HG03342 (cell line): Measurements from ENCODE around the gene MPRIP.

ENCODE experiments used
- ATAC-seq: cut with Tn5 transposase; IDR thresholded peaks from one replicate; pipeline ENCODE4 v1.9.1; 2021; ENCODE audit warnings: mild to moderate bottlenecking, moderate library complexity; ENCODE audit not compliant: unreplicated experiment

The MPRIP gene

GRCh38 chr17:17161121-17161520, 118.9 kb downstream of the MPRIP start:
- ATAC-seq, result no peak

DNA sequence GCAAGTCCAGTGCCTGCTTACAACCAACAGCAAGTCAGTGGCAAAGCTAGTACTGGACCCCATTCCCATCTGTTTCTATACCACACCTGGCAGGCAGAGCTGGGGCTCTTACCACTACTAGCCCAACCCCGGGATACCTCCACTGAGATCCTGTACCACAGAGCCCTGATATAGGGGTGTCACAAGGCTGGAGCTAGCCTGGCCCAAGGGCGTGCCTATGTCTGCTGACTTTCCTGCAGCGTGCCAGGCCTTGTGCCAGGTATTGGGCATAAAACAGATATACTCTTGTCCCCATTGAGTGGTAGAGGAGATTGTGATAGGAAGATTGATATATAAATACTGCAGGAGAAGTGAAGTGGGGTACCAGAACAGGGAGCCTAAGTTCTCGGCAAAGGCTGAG, 119.5 kb downstream of the MPRIP start:
- ATAC-seq, result no peak

- ATAC-seq, result no peak
Measured at GRCh38 chr17:17164156-17164555, 121.9 kb downstream of the MPRIP start.

DNA sequence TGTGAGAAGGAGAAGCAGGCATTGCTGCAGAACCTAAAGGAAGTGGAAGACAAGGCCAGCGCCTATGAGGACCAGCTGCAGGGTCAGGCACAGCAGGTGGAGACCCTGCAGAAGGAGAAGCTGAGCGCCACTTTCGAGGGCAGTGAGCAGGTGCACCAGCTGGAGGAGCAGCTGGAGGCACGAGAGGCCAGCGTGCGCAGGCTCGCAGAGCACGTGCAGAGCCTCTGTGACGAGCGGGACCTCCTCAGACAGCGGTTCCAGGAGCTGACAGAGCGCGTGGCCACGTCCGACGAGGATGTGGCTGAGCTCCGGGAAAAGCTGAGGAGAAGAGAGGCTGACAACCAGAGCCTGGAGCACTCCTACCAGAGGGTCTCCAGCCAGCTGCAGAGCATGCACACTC, 122.4 kb downstream of the MPRIP start:
- no peak for ATAC-seq

DNA sequence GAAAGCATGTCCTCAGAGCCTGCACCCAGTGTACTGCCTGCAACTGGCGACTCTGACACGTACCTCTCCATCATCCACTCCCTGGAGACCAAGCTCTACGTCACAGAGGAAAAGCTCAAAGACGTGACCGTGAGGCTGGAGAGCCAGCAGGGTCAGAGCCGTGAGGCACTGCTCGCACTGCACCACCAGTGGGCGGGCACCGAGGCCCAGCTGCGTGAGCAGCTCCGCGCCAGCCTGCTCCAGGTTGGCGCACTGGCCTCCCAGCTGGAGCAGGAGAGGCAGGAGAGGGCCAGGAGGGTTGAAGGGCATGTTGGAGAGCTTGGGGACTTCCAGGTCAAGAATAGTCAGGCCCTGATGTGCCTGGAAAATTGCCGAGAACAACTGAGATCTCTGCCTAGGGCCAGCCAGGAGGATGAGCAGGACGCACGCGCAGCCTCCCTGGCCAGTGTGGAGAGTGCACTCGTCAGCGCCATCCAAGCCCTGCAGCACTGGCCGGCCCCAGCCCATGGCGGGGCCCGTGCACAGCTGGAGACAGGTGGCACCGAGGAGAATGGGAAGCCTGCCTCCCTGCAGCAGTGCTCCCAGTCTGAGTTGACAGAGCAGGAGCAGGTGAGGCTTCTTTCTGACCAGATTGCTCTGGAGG, 123.5 kb downstream of the MPRIP start:
- ATAC-seq, result no peak

DNA sequence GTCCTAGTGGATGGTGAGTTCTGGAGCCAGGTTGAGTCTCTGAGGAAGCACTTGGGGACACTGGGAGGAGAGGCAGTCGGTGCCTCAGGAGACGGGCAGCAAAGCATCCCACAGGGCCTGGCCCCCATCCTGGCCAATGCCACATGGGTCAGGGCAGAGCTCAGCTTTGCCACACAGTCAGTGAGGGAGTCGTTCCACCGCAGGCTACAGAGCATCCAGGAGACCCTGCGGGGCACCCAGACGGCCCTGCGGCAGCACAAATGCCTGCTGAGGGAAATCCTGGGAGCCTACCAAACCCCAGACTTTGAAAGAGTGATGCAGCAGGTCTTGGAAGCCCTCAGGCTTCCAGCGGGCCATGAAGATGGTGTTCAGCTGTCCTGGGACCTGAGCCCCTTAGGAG, 124.2 kb downstream of the MPRIP start:
- ATAC-seq, result no peak

DNA sequence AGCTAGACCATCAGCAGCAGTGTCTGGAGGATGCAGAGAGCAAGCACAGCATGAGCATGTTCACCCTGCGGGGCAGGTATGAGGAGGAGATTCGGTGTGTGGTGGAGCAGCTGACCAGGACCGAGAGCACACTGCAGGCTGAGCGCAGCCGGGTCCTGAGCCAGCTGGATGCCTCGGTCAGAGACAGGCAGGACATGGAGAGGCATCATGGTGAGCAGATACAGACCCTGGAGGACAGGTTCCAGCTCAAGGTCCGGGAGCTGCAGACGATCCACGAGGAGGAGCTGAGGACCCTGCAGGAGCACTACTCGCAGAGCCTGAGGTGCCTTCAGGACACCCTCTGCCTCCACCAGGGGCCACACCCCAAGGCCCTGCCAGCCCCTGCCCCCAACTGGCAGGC, 125.1 kb downstream of the MPRIP start:
- ATAC-seq, result no peak

DNA sequence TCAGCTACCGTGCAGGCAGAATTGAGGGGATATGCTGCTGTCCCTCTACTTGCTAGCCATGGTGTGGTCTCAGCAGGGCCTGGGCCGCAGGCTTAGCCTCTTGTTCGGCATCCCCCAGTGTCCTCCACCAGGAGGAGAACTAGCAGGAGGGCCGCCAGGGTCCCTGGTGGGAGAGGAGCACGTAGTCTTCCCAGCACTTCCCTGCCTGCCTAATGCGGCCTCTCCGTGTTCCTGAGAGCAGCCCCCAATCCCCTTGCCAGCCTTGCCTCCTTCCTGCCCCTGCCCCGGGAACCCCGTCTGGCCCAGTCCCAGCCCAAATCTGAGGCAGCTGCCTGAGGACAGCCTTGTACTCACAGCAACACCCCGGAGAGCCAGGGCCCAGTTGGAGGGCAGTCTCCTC, 125.7 kb downstream of the MPRIP start:
- no peak for ATAC-seq

- ATAC-seq, result no peak
Measured at GRCh38 chr17:17168401-17168800, 126.1 kb downstream of the MPRIP start.

DNA sequence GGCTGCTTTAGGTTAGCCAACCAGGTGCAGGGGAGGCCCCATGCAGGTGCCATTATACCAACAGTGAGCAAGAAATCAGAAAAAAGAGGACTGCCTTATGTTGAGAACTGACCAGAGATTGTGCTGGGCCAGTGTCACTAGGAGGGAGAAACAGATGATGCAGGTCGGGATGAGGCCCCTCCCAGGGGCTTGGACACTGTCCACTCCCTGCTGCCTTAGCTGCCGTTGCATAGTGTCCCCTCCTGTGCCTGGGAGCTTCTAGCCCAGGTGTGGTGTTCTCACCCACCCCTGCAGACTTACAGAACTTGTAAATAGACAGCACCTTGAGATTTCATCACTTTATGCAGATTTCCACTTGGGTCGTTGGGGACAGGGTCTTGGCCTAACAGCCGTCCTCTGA, 127.1 kb downstream of the MPRIP start:
- ATAC-seq, result no peak

DNA sequence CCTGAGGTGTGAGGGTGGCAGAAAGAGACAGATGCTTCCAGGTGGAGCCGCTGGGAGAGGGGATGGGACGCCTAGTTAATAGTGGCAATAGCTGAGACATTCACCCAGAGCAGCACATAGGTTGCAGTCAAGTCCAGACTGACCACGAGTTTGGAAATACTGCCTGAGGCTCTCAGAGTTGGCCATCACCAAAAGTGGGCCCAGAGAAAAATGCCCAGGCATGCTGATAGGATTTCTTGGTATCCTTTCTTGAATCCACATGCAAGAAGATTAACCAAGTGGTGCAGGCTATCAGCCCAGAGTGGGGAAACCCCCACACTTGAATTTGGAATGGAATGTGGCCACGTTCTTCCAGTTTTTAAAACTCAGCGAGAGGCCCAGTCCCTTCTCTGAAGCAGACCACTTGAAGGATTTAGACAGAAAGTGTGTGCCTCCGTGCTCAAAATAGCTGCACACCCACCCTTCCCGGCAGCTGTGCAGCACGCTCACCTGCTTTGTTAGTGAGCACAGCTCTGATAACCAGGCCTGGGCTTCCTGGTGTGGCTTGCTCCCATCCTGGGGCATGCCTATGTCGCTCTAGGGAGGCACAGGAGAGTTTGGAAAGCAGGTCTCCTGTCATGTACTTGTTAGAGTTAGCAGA, 128.2 kb downstream of the MPRIP start:
- ATAC-seq, result no peak

- ATAC-seq, result no peak
Measured at GRCh38 chr17:17171186-17171585, 128.9 kb downstream of the MPRIP start.

DNA sequence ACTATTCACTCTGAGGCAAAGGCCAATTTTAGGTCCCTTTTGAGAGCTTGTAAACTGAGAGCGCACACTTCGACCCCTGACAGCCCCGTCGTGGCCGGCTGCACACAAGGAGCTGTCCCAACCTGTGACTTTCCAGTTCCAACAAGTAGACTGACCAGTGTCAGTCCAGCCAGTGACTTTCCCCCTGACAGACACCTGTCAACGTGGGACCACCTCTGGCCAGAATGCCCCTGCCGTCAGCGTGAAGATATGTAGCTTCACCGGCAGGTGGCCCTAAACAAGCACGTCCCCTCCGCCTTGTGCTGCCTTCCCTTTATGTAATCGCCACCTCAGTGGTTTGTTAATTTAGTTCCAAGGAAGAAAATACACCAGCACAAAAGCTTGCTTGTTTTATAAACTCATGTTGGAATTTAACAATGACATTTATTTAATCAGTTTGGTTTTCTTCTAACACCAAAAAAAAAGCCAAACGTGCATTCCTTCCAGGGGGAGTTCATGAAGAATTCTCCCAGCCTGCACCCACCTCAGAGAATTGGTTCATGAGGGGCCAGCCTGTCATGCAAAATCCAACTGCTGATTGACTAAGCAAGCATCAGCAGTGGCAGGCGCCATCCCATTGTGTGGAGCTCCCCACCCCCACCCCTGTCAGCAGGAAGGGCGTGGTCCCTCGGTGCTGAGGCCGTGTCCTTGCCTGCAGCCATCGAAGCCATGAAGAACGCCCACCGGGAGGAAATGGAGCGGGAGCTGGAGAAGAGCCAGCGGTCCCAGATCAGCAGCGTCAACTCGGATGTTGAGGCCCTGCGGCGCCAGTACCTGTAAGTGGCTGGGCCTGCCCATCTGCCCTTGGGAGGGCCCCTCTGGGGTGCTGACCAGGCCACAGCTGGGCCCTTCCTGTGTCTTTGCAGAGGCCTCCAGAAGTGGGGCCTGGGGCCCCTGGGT, 130.0 kb downstream of the MPRIP start:
- no peak for ATAC-seq

GRCh38 chr17:17172990-17173389, 130.7 kb downstream of the MPRIP start:
- no peak for ATAC-seq

DNA sequence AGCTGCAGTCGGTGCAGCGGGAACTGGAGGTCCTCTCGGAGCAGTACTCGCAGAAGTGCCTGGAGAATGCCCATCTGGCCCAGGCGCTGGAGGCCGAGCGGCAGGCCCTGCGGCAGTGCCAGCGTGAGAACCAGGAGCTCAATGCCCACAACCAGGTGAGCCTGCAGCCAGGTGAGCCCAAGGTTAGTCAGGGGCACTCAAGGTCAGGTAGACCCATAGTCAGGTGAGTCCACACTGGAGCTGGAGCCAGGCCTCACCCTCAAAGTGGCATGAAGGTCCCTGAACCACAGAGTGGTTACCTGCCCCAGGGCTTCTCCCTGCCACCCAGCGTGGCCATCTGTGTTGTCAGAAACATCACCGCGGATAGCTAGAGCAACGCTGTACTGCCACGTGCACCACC, 131.7 kb downstream of the MPRIP start:
- ATAC-seq, result no peak

DNA sequence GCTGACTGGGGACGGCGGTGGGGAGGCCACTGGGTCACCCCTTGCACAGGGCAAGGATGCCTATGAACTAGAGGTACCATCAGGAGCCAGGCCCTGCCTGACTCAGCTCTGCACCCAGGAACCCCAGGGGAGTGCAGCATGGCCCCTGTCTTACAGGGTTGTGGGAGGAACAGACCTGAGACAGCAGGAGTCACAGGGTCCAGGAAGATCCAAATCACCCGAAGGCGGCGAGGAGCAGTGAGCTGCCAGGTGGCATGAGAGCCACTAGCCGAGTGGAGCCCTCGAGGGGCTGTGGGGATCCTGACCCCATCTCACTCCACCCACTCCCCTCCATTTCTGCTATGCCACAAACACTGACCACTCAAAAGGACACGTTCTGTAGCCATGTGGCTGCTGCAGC, 133.1 kb downstream of the MPRIP start:
- no peak for ATAC-seq

GRCh38 chr17:17175917-17176316, 133.7 kb downstream of the MPRIP start:
- ATAC-seq, result no peak

DNA sequence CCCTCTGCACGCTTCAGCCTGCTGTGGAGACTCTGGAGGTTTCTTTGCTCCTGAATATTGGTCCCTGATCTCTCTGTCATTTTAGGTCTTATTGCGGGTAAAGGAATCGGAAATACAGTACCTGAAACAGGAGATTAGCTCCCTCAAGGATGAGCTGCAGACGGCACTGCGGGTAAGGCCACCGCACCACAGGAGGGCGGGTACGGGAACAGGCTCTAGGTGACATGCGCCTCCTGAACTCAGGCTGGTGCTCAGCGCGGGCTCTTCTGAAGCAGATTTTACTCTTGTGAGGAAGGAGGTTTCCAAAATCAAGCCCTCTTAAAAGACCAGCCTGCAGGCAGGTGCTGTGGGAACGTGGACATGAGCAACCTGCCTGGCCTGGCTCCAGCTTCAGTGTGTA, 134.1 kb downstream of the MPRIP start:
- no peak for ATAC-seq

DNA sequence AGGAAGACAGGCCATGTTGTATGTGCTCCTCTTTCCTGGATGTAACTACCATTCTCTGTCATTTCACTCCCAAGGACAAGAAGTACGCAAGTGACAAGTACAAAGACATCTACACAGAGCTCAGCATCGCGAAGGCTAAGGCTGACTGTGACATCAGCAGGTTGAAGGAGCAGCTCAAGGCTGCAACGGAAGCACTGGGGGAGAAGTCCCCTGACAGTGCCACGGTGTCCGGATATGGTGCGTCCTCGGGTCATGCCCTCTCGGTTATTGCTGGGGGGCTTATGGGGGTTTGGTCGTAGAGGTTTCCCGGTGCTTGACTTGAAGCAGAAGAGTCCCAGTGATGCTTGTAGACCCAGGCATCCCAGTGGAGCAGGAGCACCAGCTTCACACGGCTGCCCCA, 134.9 kb downstream of the MPRIP start:
- ATAC-seq, result no peak

- peak; percentile 51 for ATAC-seq
Measured at GRCh38 chr17:17179371-17179827, 137.1 kb downstream of the MPRIP start.

DNA sequence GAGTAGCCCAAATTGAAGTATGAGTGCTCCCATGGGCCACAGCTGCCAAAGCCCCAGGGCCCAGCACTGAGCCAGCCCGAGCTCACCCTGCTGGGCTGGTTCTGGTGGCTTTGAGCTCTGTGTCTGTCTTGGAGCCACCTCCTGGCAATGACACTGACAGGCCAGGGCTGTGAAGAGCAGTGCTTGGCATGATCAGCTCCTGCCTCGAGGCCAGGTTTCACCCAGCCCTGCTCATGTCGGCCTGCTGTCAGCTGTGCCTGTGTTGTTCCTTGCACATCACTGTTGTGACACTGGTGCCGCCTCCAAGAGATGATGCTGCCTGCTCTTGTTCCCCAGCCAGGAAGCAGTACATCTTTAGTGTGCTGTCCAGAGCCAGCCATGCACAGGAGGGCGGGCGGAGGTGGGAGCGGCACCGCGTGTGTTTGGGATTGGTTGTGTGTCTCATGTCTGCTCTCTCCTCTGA, 137.9 kb downstream of the MPRIP start:
- ATAC-seq, result no peak
